ENCODE results near the gene TMPRSS6.
A peak's percentile ranks its signal among the peaks of the same experiment; 100 is the strongest.

DNA sequence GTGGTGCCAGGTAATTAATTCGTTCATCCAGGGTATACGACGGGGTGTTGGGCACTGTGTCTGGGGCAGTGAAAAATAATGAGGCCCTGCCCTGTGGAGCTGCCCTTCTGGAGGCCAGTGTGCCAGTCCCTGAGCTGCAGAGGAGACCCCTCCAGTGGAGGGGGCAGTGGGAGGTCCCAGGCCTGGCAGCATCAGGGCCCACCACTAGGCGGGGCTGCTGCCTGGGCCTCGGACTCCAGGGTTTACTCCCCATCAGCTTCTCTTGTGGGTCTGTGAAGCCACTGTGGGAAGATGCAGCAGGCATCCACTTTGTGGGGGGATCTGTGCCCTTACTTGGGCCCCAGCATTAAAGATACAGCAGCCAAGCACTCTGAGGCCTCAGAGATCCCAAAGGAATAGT, 17.4 kb upstream of the TMPRSS6 start:
- TF ChIP-seq CTCF (IDR thresholded peaks at IDR 0.05) (peak in 4 of 6 experiments; percentile 25 to 39 (median 32)), POLR2A (IDR thresholded peaks at IDR 0.05) (no peak)

Data from Peyer's patch (tissue), 4 donors.